Eye (tissue), 1 donor: ENCODE results near the gene SLC16A14.
"Not testable (repeated sequence)": the region's sequence is repeated elsewhere in the genome, so short reads cannot be mapped to it uniquely, and the experiment has no call there.

ENCODE experiments used
- DNase-seq: peaks from one replicate; pipeline ENCODE4 v3.0.0-alpha.2; 2015

SLC16A14 gene

GRCh38 chr2:230068651-230069055 is at the start of gene SLC16A14:
Gene SLC16A14 (minus strand): TSS chr2:230068924. CDS start chr2:230059352, 9,572 bp downstream.
- DNase-seq = peak; percentile 90

- no peak for DNase-seq
Observed at GRCh38 chr2:230106771-230107170, 38.0 kb upstream of the SLC16A14 start.

- DNase-seq = not testable (repeated sequence)
Observed at GRCh38 chr2:230101967-230102366, 33.2 kb upstream of the SLC16A14 start.

- no peak for DNase-seq
Observed at GRCh38 chr2:230097841-230098240, 29.1 kb upstream of the SLC16A14 start.

GRCh38 chr2:230097424-230097823 is 28.7 kb upstream of the SLC16A14 start:
- DNase-seq = no peak

GRCh38 chr2:230090967-230091366 is 22.2 kb upstream of the SLC16A14 start:
- no peak for DNase-seq

- no peak for DNase-seq
Observed at GRCh38 chr2:230085201-230085600, 16.5 kb upstream of the SLC16A14 start.

GRCh38 chr2:230077851-230078547 is 9.3 kb upstream of the SLC16A14 start:
- no peak for DNase-seq

- no peak for DNase-seq
Observed at GRCh38 chr2:230076819-230077218, 8.1 kb upstream of the SLC16A14 start.

- no peak for DNase-seq
Observed at GRCh38 chr2:230075988-230076631, 7.4 kb upstream of the SLC16A14 start.

- no peak for DNase-seq
Observed at GRCh38 chr2:230071421-230071820, 2.7 kb upstream of the SLC16A14 start.

- no peak for DNase-seq
Observed at GRCh38 chr2:230069402-230069801, 678 bp upstream of the SLC16A14 start.

- peak; percentile 91 for DNase-seq
Observed at GRCh38 chr2:230068016-230068650, 591 bp downstream of the SLC16A14 start.

- DNase-seq = no peak
Observed at GRCh38 chr2:230060672-230061293, 7.9 kb downstream of the SLC16A14 start.

- DNase-seq = no peak
Observed at GRCh38 chr2:230053753-230054478, 14.8 kb downstream of the SLC16A14 start.

GRCh38 chr2:230052299-230052698 is 16.4 kb downstream of the SLC16A14 start:
- DNase-seq = no peak

- DNase-seq = no peak
Observed at GRCh38 chr2:230050136-230050535, 18.6 kb downstream of the SLC16A14 start.

- no peak for DNase-seq
Observed at GRCh38 chr2:230048010-230048671, 20.6 kb downstream of the SLC16A14 start.

GRCh38 chr2:230046491-230046890 is 22.2 kb downstream of the SLC16A14 start:
- no peak for DNase-seq

GRCh38 chr2:230043461-230043860 is 25.3 kb downstream of the SLC16A14 start:
- DNase-seq = no peak

- no peak for DNase-seq
Observed at GRCh38 chr2:230043025-230043424, 25.7 kb downstream of the SLC16A14 start.

GRCh38 chr2:230042195-230042594 is 26.5 kb downstream of the SLC16A14 start:
- DNase-seq = no peak
